Kidney capillary endothelial cell (primary cell): ENCODE results near the gene DNMT3A.
A peak's percentile ranks its signal among the peaks of the same experiment; 100 is the strongest.
"Not testable (repeated sequence)": the region's sequence is repeated elsewhere in the genome, so short reads cannot be mapped to it uniquely, and the experiment has no call there.

Experiments used
- DNase-seq: peaks from one replicate; pipeline ENCODE4 v3.0.0-alpha.2; 2018; ENCODE audit warnings: low spot score

DNMT3A gene

DNA sequence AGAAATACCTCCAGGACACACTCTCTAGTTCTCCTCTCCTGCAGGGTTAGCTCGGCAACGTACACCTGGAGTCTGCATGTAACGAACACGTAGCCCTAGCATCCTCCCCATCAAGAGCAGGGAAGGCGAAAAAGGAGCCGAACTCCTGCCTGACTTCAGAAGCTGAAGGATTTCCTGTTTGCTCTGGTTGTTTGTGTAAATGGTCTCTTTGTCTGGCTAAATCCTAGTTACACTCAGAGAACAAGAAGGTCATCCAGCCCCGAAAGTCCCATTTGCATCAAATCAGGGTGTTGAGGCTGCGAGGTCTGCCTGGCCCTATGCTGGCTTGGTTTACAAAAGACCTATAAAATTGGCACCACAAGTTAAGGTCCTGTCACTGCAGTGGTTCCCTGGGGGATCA is 107.0 kb downstream of the DNMT3A start:
- DNase-seq: no peak

DNA sequence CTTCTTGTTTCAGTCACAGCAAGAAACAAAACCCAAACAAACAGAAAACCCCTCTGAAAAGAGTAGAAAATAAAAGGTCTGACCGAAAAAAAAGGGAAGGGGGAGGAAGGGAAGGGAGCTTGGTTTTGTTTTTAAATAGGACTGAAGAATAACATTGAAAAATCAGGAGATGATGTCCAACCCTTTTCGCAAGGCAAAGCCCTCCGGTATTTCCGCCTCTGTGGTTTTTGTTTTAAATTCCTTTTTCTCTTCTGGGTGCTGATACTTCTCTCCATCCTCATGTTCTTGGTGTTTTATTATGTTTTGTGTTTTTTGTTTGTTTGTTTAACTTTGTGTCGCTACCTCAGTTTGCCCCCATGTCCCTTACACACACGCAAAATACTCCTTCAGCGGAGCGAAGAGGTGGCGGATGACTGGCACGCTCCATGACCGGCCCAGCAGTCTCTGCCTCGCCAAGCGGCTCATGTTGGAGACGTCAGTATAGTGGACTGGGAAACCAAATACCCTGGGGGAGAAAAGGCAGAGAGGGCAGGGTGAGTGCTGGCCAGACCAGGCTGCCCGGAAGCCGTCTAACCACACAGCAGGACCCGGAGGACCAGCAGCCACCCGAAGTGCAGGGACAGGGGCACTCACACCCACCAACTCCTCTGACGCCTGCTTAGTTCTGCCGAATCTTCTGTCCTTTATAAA is 107.7 kb downstream of the DNMT3A start:
- DNase-seq: no peak

DNA sequence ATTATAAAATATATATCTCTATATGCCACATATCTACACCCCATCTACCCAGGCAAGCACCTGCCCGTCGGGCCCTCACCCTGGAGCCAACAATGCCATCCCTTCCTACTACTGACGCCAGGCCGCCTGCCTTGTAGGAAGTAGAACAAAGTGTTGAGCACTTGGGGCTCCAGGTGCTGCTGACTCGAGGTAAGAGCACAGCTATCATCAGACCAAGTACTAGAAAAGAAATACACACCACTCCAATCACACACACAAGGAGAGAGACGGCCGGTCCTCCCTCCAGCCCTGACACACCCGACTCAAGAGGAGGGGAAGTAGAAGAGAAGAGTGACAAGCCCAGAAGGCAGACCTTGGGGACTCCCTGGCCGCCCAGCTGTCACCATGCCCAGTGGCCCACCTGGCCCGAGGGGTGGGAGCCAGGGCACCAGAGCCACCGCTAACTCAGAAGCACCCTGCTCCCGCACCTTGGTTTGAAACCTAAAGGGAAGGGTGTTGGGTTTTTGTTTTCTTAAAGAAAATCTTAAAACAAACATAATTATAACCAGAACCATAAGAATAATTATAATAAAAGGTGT is 109.4 kb downstream of the DNMT3A start:
- no peak for DNase-seq

DNA sequence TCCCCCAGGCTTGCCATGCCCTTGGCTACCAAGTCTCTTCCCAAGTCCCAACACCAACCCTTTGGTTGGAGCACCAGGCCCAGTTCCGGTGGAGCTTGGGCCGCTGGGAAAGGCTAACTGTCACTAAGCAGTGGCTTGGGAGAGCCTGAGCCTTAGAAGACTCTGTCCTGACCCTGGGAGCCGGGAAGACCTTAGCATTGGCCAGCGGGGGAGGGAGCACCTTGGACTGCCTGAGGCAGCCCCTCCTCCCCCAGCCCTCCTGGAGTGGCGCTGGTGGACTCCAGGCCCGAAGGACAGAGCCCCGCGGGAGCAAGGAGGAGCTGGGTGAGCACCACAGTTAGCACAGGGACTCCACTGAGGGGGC is 110.8 kb downstream of the DNMT3A start:
- DNase-seq: no peak

DNA sequence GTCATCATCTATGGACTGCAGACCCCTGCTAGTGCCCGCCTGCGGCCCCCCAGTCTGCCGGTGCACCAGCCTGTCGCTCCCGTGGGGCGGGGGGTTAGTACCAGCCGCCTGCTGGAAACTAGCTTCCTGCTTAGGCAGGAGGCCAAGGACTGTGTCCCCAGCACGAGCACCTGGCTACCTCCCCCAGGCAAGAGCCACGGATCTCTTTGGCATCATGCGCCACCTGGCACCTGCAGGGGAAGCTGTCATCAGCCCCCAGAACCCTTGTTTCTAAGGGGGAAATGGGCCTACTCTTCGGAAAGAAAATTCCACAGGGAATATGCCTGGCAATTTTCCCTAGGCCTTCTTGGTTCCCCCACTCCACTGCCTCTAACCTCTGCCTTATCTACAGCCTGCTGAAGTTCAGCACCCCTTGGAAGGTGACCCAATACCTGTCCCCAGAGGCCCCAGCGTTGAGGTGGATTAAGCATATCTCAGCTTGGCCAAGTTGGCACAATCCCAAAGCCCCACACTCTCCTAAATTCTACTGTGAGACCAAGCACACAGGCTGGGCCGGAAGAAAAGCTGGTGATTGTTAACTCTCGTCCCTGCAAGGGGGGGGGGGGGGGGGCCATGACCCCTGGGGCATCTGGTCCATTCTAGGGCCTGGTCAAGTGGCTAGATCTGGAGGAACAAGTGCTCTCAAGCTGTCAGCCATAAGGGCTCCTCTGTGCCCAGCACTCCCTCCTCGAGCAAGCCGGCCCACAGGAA is 111.4 kb downstream of the DNMT3A start:
- DNase-seq: no peak

DNA sequence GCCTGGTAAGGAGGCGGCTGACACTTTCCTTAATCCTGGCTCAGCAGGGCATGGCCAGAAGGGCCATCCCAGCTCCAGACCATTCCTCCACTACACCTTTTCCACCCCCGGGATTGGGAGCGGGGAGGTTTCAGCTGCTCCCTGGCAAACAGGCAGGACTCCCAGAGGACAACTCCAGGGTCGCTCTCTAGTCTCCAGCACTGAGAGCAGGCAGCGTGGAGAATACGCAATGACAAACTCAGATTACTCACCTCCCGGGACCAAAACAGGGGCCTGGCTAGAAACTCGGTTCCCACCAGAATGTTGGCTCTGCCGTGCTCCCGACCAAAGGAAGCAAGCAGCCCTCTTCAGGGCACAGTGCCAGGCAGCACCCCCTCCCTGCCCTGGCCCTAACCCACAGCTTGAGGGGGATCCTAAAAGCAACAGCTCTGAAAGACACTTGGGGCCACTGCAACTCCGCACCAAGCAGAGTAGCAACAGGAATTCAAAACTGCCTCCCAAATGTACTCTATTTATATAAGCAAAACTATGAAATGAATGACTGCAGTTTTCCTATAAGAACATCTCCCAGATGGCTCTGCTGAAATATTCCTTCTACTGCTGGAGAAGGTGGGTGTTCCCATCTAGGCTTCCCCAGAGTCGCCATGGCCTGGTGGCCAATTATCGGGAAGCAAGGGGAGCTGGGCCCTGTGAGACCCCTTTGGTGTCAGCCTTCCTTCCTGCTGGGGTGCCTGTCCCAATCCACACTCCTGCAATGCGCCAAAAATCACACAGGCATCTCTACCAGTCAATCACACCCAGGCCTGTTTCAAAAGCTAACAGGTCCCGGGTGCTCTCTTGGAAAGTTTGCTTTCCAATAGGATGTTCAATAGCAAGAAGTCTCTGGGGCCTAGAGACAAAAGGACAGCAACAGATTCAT is 112.2 kb downstream of the DNMT3A start:
- DNase-seq: no peak

DNA sequence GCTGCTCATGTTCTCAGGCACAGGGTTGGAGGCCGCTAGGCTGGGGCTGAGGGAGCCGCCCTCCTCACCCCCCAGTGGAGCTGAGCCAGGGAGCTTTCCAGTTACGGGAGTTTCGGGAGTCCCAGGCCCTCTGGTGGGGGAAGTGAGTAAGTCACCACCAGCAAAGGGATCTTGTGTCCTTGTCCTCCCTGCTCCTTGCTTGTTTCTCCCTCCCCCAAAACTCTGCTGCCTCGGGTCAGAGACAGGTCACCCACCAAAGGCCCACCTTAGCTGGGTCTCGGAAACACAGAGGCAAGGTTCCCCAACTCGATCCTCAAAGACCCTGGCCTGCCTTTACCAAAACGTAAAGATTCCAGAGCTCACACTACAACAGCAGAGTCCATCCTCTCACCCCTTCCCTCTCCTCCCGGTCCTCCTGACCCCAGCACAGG is 112.9 kb downstream of the DNMT3A start:
- DNase-seq: peak; percentile 67

DNA sequence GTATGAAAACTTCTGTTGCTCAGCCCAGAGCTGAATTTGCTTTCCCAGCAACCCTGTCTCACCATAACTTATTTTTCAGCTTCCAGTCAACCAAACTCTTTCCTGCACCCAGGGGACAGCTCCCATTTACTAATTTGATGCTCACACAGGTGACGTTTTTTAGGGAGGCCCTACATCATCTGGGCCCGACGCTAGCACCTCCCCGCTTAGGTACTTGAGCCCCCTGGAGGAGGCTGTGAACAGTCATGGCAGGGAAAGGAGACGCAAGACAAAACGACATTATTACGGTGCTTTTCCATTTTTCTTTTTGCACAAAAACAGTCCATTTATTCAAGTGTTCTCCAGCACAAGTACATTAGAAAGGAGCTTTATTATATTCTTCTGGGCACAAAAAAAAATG is 114.1 kb downstream of the DNMT3A start:
- no peak for DNase-seq

DNA sequence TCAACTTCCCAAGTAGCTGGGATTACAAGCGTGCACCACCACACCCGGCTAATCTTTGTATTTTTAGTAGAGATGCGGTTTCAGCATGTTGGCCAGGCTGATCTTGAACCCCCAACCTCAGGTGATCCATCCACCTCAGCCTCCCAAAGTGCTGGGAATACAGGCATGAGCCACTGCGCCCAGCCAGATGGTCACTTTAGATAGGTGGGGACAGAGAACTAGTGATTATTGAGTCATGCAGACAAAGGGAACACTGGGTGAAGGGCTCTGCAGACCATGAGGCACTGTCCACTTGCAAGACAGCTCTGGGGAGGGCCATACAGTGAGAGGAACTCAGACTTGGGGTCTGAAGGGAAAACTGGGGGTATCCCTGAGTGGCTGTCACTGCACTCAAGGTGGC is 114.9 kb downstream of the DNMT3A start:
- no peak for DNase-seq

DNA sequence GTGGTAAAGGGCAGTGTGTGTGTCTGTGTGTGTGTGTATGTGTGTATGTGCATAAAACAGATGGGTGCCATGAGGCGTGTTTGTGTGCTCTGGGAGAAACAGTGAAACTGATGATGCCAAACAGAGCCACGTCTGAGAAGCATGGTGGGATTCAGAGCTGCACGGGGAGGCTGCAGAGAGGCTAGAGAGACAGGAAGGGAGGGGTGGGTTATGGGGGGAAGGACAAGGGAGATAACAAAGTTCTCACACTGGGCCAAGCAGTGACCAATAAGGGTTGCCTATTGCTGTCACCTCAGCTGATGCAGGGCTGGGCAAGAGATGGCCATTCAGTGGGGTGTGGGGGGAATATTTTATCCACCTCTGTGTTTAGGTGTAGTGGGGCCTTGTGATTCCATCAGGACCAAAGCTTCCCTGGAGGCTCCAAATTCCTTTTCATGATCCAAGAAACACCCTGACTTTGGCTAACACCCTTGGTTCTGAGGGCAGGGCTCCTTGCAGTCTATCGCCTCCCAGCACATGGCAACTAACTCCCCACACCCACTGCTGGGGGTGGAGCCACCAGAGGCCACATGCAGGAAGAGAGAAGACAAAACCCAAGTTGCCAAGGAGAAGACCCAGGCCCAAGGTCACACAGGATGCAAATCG is 119.1 kb downstream of the DNMT3A start:
- DNase-seq: no peak

DNA sequence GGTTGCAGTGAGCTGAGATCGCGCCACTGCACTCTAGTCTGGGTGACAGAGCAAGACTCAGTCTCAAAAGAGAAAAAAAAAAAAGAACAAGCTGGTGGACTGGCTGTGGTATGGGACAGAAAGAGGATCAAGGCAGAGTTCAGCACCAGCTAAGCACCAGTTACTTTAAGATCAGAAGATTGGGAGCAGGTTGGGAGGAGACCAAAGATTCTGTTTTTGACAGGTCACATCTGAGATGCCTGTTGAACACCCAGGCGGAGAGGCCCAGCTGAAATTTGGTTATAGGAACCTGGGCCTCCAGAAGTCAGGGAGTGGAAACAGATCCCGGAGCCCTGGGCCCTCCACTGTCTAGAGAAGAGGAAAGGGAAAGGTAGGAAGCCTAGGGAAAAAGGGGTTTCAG is 120.1 kb downstream of the DNMT3A start:
- no peak for DNase-seq

DNA sequence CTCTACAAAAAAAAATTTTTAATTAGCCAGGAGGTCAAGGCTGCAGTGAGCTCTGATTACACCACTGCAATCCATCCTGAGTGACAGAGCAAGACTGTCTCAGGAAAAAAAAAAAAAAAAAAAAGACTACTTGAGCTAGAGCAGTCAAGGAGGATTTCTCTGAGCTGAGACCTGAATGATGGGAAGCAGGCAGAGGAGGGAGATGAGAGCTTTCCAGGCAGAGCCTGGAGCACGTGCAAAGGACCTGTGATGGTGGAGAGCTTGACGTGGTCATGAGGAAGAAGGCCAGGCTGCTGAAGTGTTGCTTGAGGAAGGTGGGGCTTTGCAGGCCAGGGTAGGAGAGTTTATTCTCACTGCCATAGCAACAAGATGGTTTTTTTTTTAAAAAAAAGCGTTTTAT is 121.4 kb downstream of the DNMT3A start:
- no peak for DNase-seq

DNA sequence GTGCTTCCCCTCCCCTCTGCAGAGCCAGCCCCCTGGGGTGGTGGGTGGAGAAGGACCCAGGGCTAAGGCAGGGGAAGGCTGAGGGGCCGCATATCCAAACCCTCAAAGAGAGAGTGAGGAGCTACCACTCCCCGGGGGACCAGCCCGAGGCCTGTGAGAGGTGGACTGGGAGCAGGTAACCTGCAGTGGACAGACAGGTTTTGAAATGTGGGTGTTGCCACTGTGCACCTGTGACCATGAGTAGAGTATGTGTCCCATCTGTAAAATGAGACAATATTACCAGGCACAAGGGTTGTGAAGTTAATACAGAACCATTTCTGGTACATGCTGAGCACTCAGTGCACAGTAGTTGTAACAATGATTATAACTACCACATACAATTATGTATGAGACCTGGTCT is 122.1 kb downstream of the DNMT3A start:
- DNase-seq: no peak

DNA sequence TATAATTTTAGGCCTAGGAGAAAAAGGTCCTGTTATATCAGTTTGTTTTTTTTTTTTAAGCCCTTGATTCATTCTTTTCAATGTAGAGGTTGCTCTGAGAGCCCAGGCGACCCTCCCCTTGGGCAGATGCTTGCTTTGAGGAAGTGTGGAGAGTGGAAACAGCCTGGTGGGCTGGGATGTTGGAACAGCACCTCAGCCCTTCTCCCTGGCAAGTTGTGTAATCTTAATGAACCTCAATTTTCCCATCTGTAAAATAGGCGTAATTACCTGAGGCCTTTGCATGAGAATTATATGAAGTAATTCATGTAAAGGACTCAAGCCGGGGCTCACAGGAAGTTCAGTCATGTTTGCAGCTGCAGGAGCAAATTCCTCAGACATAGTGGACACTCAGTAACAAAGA is 123.6 kb downstream of the DNMT3A start:
- no peak for DNase-seq

DNA sequence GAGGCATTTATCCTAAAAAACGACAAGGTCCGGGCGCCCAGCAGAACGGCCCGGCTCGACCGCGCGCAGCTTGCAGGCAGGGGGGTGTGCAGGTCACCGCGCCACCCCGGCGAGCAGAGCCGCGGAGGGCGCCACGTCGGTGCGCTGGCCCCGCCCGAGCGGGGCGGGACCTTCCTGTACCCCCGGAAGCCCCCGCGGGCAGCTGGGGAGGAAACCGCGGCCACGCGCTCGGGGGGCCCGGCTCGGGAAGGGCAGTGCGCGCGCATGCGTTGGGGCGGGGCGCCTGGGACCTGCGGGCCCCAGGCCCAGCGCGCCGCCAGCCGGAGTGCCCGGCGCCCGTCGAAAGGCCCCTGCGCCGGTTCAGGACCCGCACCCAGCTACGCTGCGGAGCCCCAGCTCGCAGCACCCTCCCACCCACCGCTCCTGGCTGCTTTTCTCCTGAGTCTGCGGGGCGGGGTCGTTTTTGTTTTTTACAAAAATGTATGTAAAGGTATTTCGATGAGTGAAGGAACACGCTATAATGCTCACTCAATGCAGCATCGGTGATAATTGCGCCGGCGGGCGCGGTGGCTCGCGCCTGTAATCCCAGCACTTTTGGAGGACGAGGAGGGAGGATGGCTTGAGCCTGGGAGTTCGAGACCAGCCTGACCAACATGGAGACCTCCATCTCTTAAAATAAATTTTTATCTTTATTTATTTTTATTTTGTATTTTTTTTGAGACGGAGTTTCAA is 125.6 kb downstream of the DNMT3A start:
- DNase-seq: peak; percentile 28

DNA sequence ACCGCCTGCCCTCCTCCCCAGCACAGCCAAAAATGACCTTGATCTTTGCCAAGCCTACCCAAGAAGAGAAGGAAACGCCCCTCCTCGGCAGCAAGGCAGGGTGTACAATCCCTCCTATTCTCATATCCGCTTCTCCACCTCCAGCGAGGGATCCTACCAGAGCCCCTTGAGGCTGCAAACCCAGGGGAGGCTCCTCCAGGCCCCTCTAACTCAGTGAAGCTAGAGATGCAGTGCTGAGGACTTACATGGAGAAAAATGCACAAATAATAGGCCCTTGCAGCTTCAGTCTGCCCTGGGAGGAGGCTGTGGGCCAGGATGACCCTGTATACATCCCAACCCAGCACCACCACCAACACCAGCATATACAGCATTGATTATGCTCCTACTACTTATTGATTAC is 126.5 kb downstream of the DNMT3A start:
- DNase-seq: no peak

DNA sequence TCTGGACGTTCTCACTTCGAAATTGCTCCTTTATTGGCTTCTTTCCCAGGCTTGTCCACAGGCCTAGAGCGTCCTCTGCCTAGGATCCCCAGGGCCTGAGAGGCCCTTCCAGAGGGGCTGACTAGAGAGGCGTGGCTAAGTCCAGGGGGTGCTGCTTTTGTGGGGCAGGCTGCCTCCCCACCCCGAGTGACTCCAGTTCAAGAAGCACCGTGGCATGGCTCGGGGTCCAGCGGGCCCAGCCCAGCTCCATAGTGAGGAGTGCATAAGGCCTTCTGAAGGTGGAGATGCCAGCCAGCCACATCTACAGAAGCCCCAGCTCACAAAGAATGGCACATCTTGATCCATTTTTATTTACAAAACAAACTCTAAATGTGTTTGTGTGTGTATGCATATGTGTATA is 128.5 kb downstream of the DNMT3A start:
- DNase-seq: no peak

DNA sequence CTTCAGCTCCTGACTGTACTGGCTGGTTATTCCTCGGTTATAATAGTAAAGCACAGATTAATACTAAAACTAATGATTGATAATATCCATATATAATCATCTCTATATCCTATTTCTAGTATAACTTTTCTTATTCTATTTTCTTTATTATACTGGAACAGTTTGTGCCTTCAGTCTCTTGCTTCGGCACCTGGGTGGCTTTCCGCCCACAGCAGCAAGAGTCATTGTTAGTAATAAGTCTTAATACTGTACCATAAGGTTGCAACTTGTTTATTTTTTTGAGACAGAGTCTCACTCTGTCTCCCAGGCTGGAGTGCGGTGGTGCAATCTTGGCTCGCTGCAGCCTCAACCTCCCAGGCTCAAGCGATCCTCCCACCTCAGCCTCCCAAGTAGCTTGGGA is 130.8 kb downstream of the DNMT3A start:
- not testable (repeated sequence) for DNase-seq

DNA sequence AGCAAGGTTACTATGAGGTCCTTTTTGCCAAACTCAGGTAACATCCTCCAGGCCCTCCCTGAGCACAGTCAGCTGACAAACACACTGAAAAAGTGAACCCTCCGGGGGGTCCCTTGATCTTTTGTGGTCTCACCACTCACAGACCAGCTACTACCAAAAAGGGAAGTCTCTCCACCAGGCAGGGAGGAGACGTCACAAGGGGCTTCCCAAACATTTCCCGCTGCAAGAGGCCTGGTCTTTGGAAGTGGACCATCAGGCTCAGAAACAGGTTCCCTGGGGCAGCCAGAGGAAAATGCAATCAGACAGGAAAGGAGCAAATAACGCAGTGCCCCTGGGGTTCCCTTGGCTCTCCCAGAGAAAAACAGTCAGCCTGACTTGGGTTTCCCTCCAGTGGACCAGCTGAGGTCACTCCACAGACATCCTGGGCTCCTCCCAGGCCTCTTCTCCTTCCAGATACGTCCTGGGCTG is 134.6 kb downstream of the DNMT3A start:
- no peak for DNase-seq

DNA sequence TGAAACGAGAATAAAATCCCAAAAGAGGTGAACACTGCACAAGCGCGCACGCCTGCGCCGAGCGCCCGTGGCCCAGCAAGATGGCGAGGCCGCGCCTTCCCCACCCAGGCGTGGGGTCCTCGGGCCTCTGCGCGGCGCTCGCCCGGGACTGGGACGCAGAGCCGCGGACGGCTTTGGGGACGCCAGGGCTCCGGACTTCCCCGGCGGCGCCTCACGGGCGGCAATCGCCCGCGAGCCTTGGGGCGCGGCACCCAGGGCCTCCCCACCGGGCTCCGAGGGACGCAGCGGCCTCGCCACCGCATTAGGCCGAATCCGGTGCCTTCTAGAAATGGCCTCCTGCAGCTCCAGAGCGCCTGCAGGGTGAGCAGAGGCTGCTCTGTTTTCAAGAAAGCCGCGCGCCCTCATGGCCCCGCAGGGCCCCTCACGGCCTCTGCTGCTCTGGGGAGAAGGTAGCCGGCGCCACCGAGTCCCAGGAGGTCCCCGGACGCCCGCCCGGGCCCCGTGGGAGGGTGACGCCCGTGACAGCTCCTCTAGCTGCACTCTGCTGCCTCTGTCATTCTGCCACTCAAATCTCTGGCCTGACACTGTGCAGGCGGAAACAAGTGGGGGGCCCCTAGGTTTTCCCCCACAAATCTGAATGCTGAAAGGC is 137.4 kb downstream of the DNMT3A start:
- DNase-seq: no peak

DNA sequence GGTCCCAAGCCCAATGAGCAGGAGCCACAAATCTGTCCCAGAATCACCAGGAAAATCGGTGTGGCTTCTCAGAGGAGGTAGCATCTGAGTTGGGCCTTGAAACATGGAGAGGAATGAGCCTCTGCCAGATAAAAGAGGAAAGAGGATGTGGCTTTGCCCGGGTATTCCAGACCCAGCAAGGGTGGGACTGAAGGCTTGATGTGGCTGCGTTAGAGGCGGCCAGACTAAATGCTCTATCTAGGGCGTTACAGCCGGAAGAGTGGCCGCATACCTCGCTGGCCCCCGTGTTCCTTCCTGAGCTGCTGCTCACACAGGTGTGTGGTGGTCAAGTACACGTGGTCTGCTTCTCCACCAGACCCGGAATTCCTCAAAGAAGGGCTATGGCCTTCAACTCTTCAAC is 139.4 kb downstream of the DNMT3A start:
- DNase-seq: no peak
